GM23248 (cell line): ENCODE results near the gene KRT3. TPM values are rescaled to one million over a fixed set of nuclear protein-coding genes. Genes with fewer than 3 reads are reported as not detected.

ENCODE experiments used
- DNase-seq: peaks from one replicate; pipeline ENCODE4 v3.0.0-alpha.2; 2015
- H2AFZ ChIP-seq: fragments of 200-600 bp; sonication (generic); 2 replicates; pipeline ENCODE4 v1.6.1; 2016; ENCODE audit warnings: antibody characterized with exemption
- H3F3A ChIP-seq: fragments of 200-600 bp; sonication (generic); 2 replicates; pipeline ENCODE4 v1.6.1; 2016; ENCODE audit warnings: mild to moderate bottlenecking, antibody characterized with exemption, mixed run types; ENCODE audit not compliant: insufficient read depth
- H3K27ac ChIP-seq: fragments of 200-600 bp; sonication (generic); 2 replicates; pipeline ENCODE4 v1.5.1; 2016; ENCODE audit warnings: mild to moderate bottlenecking
- H3K27me3 ChIP-seq: fragments of 200-600 bp; sonication (generic); replicated peaks from 2 replicates; pipeline ENCODE4 v1.6.1; 2016; ENCODE audit warnings: mild to moderate bottlenecking; ENCODE audit not compliant: insufficient read depth
- H3K36me3 ChIP-seq: fragments of 200-600 bp; sonication (generic); 2 replicates; pipeline ENCODE4 v1.6.1; 2016; ENCODE audit warnings: low read depth, mild to moderate bottlenecking
- H3K4me1 ChIP-seq: fragments of 200-600 bp; sonication (generic); 2 replicates; pipeline ENCODE4 v1.6.1; 2016; ENCODE audit warnings: mild to moderate bottlenecking; ENCODE audit not compliant: insufficient read depth
- H3K4me2 ChIP-seq: fragments of 200-600 bp; sonication (generic); one replicate; pipeline ENCODE4 v1.6.1; 2016; ENCODE audit warnings: mild to moderate bottlenecking; ENCODE audit not compliant: unreplicated experiment
- H3K4me3 ChIP-seq: fragments of 200-600 bp; sonication (generic); 2 replicates; pipeline ENCODE4 v1.5.1; 2016; ENCODE audit warnings: mild to moderate bottlenecking
- H3K79me2 ChIP-seq: fragments of 200-600 bp; sonication (generic); 2 replicates; pipeline ENCODE4 v1.6.1; 2016; ENCODE audit warnings: mild to moderate bottlenecking; ENCODE audit not compliant: insufficient read depth
- H3K9ac ChIP-seq: fragments of 200-600 bp; sonication (generic); 2 replicates; pipeline ENCODE4 v1.6.1; 2016; ENCODE audit warnings: mild to moderate bottlenecking
- H3K9me2 ChIP-seq: fragments of 200-600 bp; sonication (generic); 2 replicates; pipeline ENCODE4 v1.6.1; 2016; ENCODE audit warnings: mixed run types, mild to moderate bottlenecking, moderate library complexity; ENCODE audit not compliant: insufficient read depth
- H3K9me3 ChIP-seq: fragments of 200-600 bp; sonication (generic); one replicate; pipeline ENCODE4 v1.6.1; 2017; ENCODE audit warnings: low read depth
- H4K20me1 ChIP-seq: fragments of 200-600 bp; sonication (generic); 2 replicates; pipeline ENCODE4 v1.6.0; 2016; ENCODE audit not compliant: insufficient read depth
- EZH2 ChIP-seq: fragments of 200-600 bp; sonication (generic); IDR thresholded peaks from 2 replicates; pipeline ENCODE4 v1.6.1; 2018; ENCODE audit warnings: antibody characterized with exemption, mild to moderate bottlenecking; ENCODE audit not compliant: insufficient read depth, poor library complexity, severe bottlenecking
- EZH2phosphoT487 ChIP-seq: fragments of 200-600 bp; sonication (generic); IDR thresholded peaks from 2 replicates; pipeline ENCODE4 v1.6.1; 2018; ENCODE audit warnings: antibody characterized with exemption, moderate library complexity, mild to moderate bottlenecking, low read depth; ENCODE audit not compliant: insufficient read depth
- in situ Hi-C: fragments of 300-500 bp; cut with MboI; formaldehyde crosslinking; loops from 2 replicates; pipeline ENCODE4 v1.15.0; 2020
- polyA plus RNA-seq: library from polyadenylated mRNA; unstranded; fragments of >200 nt; fragmentation: Nextera tagmentation; extraction: Ambion mirVana; gene quantifications from 2 replicates; pipeline ENCODE4 v1.2.1, GENCODE V29; 2016
- small RNA-seq: library from RNA; depleted of rRNA; stranded (forward); fragments of <200 nt; gene quantifications from one replicate; pipeline ENCODE3, GENCODE V24; 2014; ENCODE audit warnings: low read depth, low replicate concordance
- total RNA-seq: library from RNA; depleted of rRNA; stranded (reverse); fragments of >200 nt; shearing (Covaris generic); gene quantifications from 2 replicates; pipeline ENCODE4 v1.2.3, GENCODE V29; 2014; rRNA removed

KRT3 gene
- total and polyA plus RNA-seq, 2 experiments from 2014 or later, result not detected

GRCh38 chr12:52740584-52740983 lies 55.3 kb downstream of the KRT3 start:
- Histone ChIP-seq H3K9ac (no peak overlapping the region), H2AFZ (no peak overlapping the region), H3K36me3 (no peaks in the 10 kb centered on the region), H3K79me2 (no peaks in the 10 kb centered on the region), H3K9me2 (no peaks in the 10 kb centered on the region), H3K4me3 (no peak overlapping the region), H3K27me3 (no peaks in the 10 kb centered on the region), H3K27ac (no peak overlapping the region), H3K4me1 (no peaks in the 10 kb centered on the region), H3K4me2 (no peak overlapping the region), H4K20me1 (no peaks in the 10 kb centered on the region), H3F3A (no peaks in the 10 kb centered on the region), H3K9me3 (no peaks in the 10 kb centered on the region)
- in situ Hi-C loops, result no loop called here
- DNase-seq, result no peak
- TF ChIP-seq EZH2phosphoT487, result no peak
- TF ChIP-seq EZH2, result no peak

DNA sequence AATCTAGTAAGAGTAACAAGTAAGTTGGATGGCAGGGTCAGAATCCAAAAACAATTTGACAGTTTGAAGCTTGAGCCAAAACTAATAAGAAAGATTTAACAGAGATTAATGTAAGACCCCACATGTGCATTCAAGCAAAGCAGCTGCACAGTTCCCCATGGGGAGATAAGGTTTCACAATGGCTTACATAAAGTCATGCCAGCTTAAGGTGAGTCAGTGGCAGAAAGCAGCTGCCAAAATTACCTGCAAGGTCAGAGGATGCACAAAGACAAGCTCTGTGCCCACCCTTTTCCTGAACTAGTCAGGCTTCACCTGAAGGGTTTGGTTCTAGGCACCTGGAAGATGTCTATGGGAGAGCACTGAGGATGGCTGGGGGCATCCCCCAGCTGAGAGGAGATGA lies 56.0 kb downstream of the KRT3 start:
- no peaks in the 10 kb centered on the region for H4K20me1 ChIP-seq
- H3F3A ChIP-seq, result no peaks in the 10 kb centered on the region
- DNase-seq, result no peak
- no peaks in the 10 kb centered on the region for H3K27me3 ChIP-seq
- TF ChIP-seq EZH2phosphoT487 (no peak), EZH2 (no peak)
- H3K9ac ChIP-seq, result no peak overlapping the region
- no peak overlapping the region for H3K27ac ChIP-seq
- no peak overlapping the region for H2AFZ ChIP-seq
- H3K4me2 ChIP-seq, result no peak overlapping the region
- H3K36me3 ChIP-seq, result no peaks in the 10 kb centered on the region
- no peak overlapping the region for H3K4me3 ChIP-seq
- H3K4me1 ChIP-seq, result no peaks in the 10 kb centered on the region
- in situ Hi-C loops, result no loop called here
- H3K9me3 ChIP-seq, result no peaks in the 10 kb centered on the region
- no peaks in the 10 kb centered on the region for H3K79me2 ChIP-seq
- no peaks in the 10 kb centered on the region for H3K9me2 ChIP-seq

Small RNAs within 50 kb of the gene (small RNA-seq; reads per million reads assigned to genes)
- gene AC107016.2, result not detected

Other genes starting within 250 kb of the KRT3 start
- gene KRT71, start 243.0 kb downstream of the KRT3 start, total RNA-seq, result not detected in 2 replicates
- gene KRT71, start 243.0 kb downstream of the KRT3 start, polyA plus RNA-seq, result not detected in 2 replicates
- gene KRT74, start 222.3 kb downstream of the KRT3 start, total RNA-seq, result not detected in 2 replicates
- not detected in 2 replicates for gene KRT74, start 222.3 kb downstream of the KRT3 start, polyA plus RNA-seq
- gene KRT72, start 194.7 kb downstream of the KRT3 start, total RNA-seq, result not detected in 2 replicates
- gene KRT72, start 194.7 kb downstream of the KRT3 start, polyA plus RNA-seq, result not detected in 2 replicates
- not detected in 2 replicates for gene KRT73, start 177.6 kb downstream of the KRT3 start, total RNA-seq
- not detected in 2 replicates for gene KRT73, start 177.6 kb downstream of the KRT3 start, polyA plus RNA-seq
- gene KRT2, start 143.9 kb downstream of the KRT3 start, total RNA-seq, result not detected in 2 replicates
- gene KRT2, start 143.9 kb downstream of the KRT3 start, polyA plus RNA-seq, result not detected in 2 replicates
- gene KRT1, start 115.7 kb downstream of the KRT3 start, total RNA-seq, result not detected in 2 replicates
- gene KRT1, start 115.7 kb downstream of the KRT3 start, polyA plus RNA-seq, result not detected in 2 replicates
- not detected in 2 replicates for gene KRT77, start 92.6 kb downstream of the KRT3 start, total RNA-seq
- not detected in 2 replicates for gene KRT77, start 92.6 kb downstream of the KRT3 start, polyA plus RNA-seq
- gene KRT76, start 18.8 kb downstream of the KRT3 start, total RNA-seq, result not detected in 2 replicates
- not detected in 2 replicates for gene KRT76, start 18.8 kb downstream of the KRT3 start, polyA plus RNA-seq
- 0.22 TPM in 1 of 2 replicates, not detected in the other for gene KRT4, start 18.0 kb upstream of the KRT3 start, total RNA-seq
- 0.13 TPM in 1 of 2 replicates, not detected in the other for gene KRT4, start 18.0 kb upstream of the KRT3 start, polyA plus RNA-seq
- not detected in 2 replicates for gene KRT79, start 38.2 kb upstream of the KRT3 start, total RNA-seq
- 0.15 TPM in 1 of 2 replicates, not detected in the other for gene KRT79, start 38.2 kb upstream of the KRT3 start, polyA plus RNA-seq
- not detected in 2 replicates for gene KRT78, start 52.9 kb upstream of the KRT3 start, total RNA-seq
- gene KRT78, start 52.9 kb upstream of the KRT3 start, polyA plus RNA-seq, result not detected in 2 replicates
- gene KRT8, start 109.0 kb upstream of the KRT3 start, total RNA-seq, result 5.5 and 12.9 TPM in 2 replicates
- 17.5 and 19.8 TPM in 2 replicates for gene KRT8, start 109.0 kb upstream of the KRT3 start, polyA plus RNA-seq
- 69.9 and 83.8 TPM in 2 replicates for gene KRT18, start 153.0 kb upstream of the KRT3 start, total RNA-seq
- 141 TPM in 2 replicates for gene KRT18, start 153.0 kb upstream of the KRT3 start, polyA plus RNA-seq
- 436 and 501 TPM in 2 replicates for gene EIF4B, start 210.3 kb upstream of the KRT3 start, total RNA-seq
- 73.4 and 74.8 TPM in 2 replicates for gene EIF4B, start 210.3 kb upstream of the KRT3 start, polyA plus RNA-seq